HepG2 (cell line): ENCODE data around the gene MAPK4. TPM values are rescaled to one million over a fixed set of nuclear protein-coding genes. Genes with fewer than 3 reads are reported as not detected.

Source experiments
- EHMT2 ChIP-seq: fragments of 200-600 bp; sonication (generic); IDR thresholded peaks from 2 replicates; pipeline ENCODE4 v1.7.0; 2017; ENCODE audit warnings: antibody characterized with exemption, low read depth, low read length, borderline replicate concordance
- EZH2 ChIP-seq: conservative IDR thresholded peaks from 2 replicates; pipeline ENCODE4 v1.6.1; 2012; ENCODE audit warnings: mild to moderate bottlenecking, low read depth, low read length, moderate library complexity
- GZF1 ChIP-seq: sonication (generic); formaldehyde crosslinking; IDR thresholded peaks from 2 replicates; pipeline ENCODE4 v1.5.1; 2020; ENCODE audit warnings: mild to moderate bottlenecking, missing genetic modification reagents
- NFYC ChIP-seq: IDR thresholded peaks from 2 replicates; pipeline ENCODE4 v1.6.1; 2016; ENCODE audit warnings: missing genetic modification reagents, missing compliant biosample characterization
- POGZ ChIP-seq: sonication (generic); formaldehyde crosslinking; IDR thresholded peaks from 2 replicates; pipeline ENCODE4 v1.4.0; 2020; ENCODE audit warnings: mild to moderate bottlenecking, missing genetic modification reagents
- POLR2G ChIP-seq: fragments of 200-400 bp; formaldehyde crosslinking; IDR thresholded peaks from 2 replicates; pipeline ENCODE4 v1.6.1; 2018; ENCODE audit warnings: mild to moderate bottlenecking, low read depth, low read length, moderate library complexity
- SAP130 ChIP-seq: IDR thresholded peaks from 2 replicates; pipeline ENCODE4 v1.6.1; 2016; ENCODE audit warnings: low read depth
- ZNF337 ChIP-seq: sonication (generic); formaldehyde crosslinking; IDR thresholded peaks from 2 replicates; pipeline ENCODE4 v1.5.1; 2020; ENCODE audit warnings: missing genetic modification reagents, low read depth, mild to moderate bottlenecking, borderline replicate concordance
- polyA plus RNA-seq, 8 experiments: library from polyadenylated mRNA; depleted of rRNA in 3 of 8; stranded (reverse) in 7 of 8; unstranded in 1 of 8; fragments of >200 nt; fragmentation: Illumina TruSeq in 4 of 8; extraction: Trizol in 4 of 8; gene quantifications; 2 replicates each; pipeline versions ENCODE4 v1.2.1 to v1.2.3, GENCODE V29; 2011 to 2016; ENCODE audit warnings: low read depth in 4 of 8, missing spikeins in 1 of 8, mixed read lengths in 1 of 8; ENCODE audit not compliant: insufficient read depth in 1 of 8
- total RNA-seq, 5 experiments: library from RNA; depleted of rRNA; stranded (reverse); fragments of >200 nt; fragmentation: Illumina TruSeq; extraction: Trizol; gene quantifications; 2 replicates each; pipeline ENCODE4 v1.2.3, GENCODE V29; 2016; ENCODE audit warnings: low read depth in 1 of 5
- TF ChIP-seq, protein P1 (sequence below): sonication (generic); formaldehyde crosslinking; IDR thresholded peaks from 2 replicates; pipeline ENCODE4 v1.4.0; 2020; ENCODE audit warnings: missing genetic modification reagents
- TF ChIP-seq, protein P2 (sequence below): sonication (generic); formaldehyde crosslinking; IDR thresholded peaks from 2 replicates; pipeline ENCODE4 v1.5.0; 2020; ENCODE audit warnings: mild to moderate bottlenecking, missing genetic modification reagents, borderline replicate concordance
- TF ChIP-seq, protein P3 (sequence below): sonication (generic); formaldehyde crosslinking; IDR thresholded peaks from 2 replicates; pipeline ENCODE4 v1.8.0; 2022; ENCODE audit warnings: missing genetic modification reagents, low read depth, mild to moderate bottlenecking, borderline replicate concordance

MAPK4 gene
- total and polyA plus RNA-seq, 2 of the 13 experiments (the other 11 are each of a cell fraction or from before 2014, with no cell fraction given), result not detected

DNA sequence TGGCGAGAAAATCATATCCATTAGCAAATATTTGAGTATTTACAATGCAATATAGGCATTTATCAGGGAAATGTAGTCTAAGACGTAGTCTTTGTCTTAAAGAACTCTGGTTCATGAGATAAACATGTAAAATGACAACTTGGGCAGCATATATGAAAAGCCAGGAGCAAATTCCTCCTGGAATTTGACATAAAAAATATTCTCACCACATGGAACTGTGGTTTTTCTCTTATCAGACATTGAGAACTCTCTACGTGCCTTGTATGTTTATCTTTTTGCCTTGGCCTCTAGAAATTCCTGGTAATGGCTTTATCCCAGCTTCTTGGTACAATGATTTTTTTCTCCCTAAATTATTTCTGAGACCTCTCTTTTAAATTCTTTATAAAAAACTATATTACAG, 2.8 kb downstream of the MAPK4 start (continued):
- TF ChIP-seq, protein P1, sequence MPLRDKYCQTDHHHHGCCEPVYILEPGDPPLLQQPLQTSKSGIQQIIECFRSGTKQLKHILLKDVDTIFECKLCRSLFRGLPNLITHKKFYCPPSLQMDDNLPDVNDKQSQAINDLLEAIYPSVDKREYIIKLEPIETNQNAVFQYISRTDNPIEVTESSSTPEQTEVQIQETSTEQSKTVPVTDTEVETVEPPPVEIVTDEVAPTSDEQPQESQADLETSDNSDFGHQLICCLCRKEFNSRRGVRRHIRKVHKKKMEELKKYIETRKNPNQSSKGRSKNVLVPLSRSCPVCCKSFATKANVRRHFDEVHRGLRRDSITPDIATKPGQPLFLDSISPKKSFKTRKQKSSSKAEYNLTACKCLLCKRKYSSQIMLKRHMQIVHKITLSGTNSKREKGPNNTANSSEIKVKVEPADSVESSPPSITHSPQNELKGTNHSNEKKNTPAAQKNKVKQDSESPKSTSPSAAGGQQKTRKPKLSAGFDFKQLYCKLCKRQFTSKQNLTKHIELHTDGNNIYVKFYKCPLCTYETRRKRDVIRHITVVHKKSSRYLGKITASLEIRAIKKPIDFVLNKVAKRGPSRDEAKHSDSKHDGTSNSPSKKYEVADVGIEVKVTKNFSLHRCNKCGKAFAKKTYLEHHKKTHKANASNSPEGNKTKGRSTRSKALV (CRISPR knock-in tag), result no peak
- TF ChIP-seq, protein P2, sequence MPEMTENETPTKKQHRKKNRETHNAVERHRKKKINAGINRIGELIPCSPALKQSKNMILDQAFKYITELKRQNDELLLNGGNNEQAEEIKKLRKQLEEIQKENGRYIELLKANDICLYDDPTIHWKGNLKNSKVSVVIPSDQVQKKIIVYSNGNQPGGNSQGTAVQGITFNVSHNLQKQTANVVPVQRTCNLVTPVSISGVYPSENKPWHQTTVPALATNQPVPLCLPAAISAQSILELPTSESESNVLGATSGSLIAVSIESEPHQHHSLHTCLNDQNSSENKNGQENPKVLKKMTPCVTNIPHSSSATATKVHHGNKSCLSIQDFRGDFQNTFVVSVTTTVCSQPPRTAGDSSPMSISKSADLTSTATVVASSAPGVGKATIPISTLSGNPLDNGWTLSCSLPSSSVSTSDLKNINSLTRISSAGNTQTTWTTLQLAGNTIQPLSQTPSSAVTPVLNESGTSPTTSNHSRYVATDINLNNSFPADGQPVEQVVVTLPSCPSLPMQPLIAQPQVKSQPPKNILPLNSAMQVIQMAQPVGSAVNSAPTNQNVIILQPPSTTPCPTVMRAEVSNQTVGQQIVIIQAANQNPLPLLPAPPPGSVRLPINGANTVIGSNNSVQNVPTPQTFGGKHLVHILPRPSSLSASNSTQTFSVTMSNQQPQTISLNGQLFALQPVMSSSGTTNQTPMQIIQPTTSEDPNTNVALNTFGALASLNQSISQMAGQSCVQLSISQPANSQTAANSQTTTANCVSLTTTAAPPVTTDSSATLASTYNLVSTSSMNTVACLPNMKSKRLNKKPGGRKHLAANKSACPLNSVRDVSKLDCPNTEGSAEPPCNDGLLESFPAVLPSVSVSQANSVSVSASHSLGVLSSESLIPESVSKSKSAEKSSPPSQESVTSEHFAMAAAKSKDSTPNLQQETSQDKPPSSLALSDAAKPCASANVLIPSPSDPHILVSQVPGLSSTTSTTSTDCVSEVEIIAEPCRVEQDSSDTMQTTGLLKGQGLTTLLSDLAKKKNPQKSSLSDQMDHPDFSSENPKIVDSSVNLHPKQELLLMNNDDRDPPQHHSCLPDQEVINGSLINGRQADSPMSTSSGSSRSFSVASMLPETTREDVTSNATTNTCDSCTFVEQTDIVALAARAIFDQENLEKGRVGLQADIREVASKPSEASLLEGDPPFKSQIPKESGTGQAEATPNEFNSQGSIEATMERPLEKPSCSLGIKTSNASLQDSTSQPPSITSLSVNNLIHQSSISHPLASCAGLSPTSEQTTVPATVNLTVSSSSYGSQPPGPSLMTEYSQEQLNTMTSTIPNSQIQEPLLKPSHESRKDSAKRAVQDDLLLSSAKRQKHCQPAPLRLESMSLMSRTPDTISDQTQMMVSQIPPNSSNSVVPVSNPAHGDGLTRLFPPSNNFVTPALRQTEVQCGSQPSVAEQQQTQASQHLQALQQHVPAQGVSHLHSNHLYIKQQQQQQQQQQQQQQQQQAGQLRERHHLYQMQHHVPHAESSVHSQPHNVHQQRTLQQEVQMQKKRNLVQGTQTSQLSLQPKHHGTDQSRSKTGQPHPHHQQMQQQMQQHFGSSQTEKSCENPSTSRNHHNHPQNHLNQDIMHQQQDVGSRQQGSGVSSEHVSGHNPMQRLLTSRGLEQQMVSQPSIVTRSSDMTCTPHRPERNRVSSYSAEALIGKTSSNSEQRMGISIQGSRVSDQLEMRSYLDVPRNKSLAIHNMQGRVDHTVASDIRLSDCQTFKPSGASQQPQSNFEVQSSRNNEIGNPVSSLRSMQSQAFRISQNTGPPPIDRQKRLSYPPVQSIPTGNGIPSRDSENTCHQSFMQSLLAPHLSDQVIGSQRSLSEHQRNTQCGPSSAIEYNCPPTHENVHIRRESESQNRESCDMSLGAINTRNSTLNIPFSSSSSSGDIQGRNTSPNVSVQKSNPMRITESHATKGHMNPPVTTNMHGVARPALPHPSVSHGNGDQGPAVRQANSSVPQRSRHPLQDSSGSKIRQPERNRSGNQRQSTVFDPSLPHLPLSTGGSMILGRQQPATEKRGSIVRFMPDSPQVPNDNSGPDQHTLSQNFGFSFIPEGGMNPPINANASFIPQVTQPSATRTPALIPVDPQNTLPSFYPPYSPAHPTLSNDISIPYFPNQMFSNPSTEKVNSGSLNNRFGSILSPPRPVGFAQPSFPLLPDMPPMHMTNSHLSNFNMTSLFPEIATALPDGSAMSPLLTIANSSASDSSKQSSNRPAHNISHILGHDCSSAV (CRISPR knock-in tag), result no peak
- TF ChIP-seq ZNF337 (CRISPR knock-in tag) (no peak), EHMT2 (no peak), EZH2 (no peak), POGZ (no peak), POLR2G (no peak), NFYC (CRISPR knock-in tag) (no peak), GZF1 (CRISPR knock-in tag) (no peak), SAP130 (CRISPR knock-in tag) (no peak)
- TF ChIP-seq, protein P3, sequence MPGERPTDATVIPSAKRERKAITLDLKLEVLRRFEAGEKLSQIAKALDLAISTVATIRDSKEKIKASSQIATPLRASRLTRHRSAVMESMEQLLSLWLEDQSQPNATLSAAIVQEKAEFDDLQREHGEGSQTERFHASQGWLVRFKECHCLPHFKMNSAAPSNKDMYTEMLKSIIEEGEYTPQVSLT (CRISPR knock-in tag), result no peak
